ENCODE measurements around the gene TRMT10C.
"Not testable (repeated sequence)": the region's sequence is repeated elsewhere in the genome, so short reads cannot be mapped to it uniquely, and the experiment has no call there.

Gene TRMT10C

DNA sequence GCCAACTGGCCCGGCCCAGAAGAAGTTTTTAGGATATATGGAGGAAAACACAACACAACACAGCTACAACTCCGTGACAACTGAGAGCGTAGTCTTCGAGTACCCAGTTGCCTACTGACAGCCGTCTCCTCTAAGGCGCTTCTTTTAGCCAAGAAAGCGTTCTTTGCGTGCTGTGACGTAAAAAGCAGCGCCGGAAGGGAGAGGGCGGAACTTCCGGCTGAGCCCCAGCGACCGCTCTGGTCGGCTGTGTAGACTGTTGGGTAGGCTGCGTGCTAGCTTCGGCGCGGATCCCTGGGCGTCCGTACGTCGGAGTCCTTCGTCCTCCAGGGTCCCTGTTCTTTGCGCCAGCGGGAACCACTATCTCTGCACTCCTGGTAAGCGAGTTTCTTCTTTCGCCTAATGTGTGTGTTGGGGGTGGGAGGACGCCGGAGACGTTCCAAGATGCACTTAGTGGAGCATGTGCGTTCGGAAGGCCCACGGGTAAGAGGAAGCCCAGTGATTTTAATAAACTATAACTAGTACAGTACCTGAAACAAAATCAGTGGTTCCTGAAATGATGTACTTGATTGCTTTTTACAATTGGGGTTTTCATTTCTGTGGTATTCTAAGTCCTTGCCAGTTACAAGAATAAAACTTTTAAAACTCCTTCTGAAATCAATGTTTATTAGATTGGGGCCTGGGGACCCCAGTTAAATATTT lies at the start of gene TRMT10C:
TRMT10C (plus strand) TSS at position 239 of the 699 bp plus-strand sequence. CDS start 2,914 bp downstream, outside the sequence.
- peak; percentile 83 for DNase-seq (ENCODE audit: low read depth)

DNA sequence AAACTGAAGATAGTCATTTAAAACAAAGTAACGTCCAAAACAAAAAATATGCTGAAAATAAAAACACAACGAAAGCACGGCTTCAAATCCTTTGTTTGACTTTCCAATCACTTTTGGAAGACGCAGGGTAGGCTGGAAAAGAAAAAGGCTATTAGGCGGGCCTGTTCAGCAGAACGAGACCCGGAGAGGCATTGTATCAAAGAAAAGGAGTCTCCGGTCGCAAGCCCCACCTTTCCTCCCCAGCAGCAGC lies 49.3 kb upstream of the TRMT10C start:
- no peak for DNase-seq (ENCODE audit: low read depth)

DNA sequence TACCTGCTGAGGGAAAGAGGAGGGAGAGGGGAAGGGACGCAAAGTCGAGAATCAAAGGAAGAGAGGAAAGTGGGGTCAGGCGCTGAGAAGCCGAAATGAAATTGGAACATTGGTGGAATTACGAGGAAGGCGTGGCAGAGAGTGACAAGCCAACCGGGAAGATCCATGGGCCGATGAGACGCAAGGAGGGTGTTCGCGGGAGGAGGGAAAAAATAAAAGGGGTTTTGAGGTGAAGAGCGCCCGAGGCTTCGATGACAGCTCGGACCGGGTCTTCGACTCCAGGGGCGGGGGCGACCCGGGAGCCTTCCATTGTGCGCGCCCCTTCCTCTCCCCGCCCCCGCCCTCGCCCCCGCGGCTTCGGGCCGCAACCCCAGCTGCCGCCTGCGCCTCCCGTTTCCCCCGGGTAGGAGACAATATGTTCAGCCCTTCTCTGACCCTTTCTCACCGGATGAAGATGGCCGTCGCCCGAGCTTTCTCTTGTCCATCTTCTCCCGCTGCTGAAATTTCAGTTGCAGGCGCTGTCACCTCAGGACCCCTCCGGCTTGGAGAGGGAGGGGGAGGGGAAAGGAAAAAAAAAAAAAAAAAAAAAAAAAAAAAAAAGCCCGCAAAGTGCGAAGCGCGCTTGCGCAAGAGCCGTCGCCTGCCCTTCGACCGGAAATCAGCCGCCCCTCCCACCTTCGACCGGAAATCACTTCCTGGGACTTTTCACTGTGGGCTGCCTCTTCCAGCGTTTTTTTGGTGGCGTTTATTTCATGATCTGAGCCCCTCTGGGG lies 48.8 kb upstream of the TRMT10C start, which contains the start of gene SENP7:
SENP7 (minus strand) TSS at position 567 of the 773 bp plus-strand sequence; CDS start at position 485, 82 bp downstream.
- DNase-seq (ENCODE audit: low read depth): peak; percentile 54

DNA sequence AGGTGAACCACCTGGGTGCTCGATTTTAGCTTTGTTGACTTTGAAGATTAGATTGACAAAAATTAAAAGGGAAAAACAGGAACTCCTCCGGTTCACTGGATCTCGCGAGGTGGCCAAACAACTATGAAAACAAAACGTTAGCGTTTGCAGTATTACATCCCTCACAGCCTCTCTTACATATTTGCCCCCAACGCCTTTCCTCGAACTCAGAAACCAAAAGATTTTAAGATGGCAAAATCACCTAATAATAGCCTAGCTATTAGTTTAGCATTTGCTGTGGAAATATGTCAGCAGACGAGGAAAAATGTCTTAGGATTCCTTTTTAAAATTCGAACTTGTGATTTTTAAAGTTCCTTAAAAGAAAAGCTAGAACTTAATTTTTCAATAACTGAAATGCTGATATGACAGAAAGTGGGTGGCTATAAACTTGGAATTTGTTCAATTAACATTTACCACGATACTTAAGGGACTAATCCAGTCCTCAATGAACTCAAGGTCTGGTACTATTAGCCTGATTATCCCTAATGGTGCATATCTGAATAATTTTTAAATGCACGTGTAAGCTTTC lies 48.2 kb upstream of the TRMT10C start:
- no peak for DNase-seq (ENCODE audit: low read depth)

DNA sequence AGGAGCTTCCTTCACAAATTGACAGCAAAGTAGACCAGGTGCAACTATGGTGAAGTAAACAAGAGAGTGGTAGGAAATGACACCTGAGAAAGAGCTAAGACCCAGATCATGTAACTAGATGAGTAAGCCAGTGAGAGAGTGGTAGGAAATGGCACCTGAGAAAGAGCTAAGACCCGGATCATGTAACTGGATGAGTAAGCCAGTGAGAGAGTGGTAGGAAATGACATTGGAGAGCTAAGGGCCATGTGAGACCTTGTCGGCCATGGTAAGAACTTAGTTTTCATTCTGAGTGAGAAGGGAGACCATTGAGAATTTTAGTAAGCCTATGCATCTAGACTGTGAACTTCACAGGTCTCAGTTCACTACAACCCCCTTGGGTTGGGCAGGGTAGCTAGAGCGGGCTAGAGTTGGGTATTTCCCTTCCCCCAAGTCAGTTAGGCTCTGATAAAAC lies 43.2 kb upstream of the TRMT10C start:
- DNase-seq (ENCODE audit: low read depth): no peak

DNA sequence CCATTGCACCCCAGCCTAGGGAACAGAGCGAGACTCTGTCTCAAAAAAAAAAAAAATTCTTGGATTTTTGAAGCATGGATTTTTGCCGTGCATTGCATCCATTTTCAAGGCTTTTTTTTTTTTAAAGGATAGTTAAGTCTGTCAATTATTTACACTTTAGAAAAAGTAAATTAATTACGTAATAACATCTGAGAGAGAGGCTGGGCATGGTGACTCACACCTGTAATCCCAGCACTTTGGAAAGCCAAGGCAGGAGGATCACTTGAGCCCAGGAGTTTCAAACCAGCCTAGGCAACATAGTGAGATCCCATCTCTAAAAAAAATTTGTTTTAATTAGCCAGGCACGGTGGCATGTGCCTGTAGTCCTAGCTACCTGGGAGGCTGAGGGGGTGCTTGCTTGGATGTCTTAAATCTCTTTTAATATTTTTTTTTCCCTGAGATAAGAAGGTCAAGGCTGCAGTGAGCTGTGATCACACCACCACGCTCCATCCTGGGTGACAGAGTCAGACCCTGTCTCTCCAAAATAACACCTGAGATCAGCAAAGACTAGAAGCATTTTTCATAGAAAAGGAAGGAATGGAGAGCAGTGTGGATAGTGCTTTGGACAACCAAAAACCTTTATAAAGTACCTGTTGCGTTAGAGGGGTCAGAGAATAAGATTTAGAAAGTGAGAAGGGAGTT lies 41.8 kb upstream of the TRMT10C start:
- no peak for DNase-seq (ENCODE audit: low read depth)

DNA sequence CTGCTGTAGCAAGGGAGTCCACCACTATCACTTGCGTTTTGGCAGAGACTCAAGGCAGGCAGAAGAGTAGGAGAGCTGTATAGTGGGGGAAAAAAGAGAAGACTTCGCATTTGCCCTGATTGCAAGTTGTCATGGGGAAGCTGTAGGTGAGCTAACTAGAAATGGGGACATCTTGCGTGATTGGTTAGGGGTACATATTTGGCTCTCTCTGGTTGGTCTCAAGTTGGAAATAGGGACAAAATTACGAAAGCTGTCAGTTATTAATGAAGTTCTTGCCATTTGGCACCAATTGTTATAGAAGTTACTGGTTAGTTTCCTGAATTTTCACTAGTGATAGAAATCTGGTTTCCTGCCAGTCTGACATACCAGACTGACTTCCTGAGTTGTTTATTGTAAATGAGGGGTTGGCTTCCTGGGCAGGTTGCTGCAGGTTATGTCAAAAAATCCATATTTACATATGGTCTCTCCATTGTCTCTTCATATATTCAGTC lies 40.4 kb upstream of the TRMT10C start:
- DNase-seq (ENCODE audit: low read depth): no peak

DNA sequence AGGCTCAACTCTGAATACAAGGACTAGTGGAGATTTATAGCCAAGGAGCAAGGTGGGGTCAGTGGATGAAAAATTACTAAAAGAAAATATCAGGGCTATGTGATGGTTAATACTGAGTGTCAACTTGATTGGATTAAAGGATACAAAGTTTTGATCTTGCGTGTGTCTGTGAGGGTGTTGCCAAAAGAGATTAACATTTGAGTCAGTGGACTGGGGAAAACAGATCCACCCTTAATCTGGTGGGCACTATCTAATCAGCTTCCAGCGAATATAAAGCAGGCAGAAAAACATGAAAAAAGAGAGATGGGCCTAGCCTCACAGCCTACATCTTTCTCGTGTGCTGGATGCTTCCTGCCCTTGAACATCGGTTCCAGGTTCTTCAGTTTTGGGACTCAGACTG lies 34.2 kb upstream of the TRMT10C start:
- no peak for DNase-seq (ENCODE audit: low read depth)

DNA sequence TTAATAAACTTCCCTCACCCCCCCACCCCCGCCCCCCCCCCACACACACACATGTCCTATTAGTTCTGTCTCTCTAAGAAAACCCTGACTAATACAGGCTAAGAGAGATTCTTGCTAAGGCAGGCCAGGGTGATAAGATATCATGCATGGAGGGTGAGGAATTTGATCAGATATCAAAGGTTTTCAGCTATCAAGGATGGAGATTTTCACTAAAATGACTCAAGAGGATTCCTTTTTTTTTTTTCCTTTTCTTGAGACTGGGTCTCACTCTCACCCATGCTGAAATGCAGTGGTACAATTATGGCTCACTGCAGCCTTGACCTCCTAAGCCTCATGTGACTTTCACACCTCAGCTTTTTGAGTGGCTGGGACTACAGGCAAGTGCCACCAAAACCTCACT lies 33.8 kb upstream of the TRMT10C start:
- DNase-seq (ENCODE audit: low read depth): no peak

DNA sequence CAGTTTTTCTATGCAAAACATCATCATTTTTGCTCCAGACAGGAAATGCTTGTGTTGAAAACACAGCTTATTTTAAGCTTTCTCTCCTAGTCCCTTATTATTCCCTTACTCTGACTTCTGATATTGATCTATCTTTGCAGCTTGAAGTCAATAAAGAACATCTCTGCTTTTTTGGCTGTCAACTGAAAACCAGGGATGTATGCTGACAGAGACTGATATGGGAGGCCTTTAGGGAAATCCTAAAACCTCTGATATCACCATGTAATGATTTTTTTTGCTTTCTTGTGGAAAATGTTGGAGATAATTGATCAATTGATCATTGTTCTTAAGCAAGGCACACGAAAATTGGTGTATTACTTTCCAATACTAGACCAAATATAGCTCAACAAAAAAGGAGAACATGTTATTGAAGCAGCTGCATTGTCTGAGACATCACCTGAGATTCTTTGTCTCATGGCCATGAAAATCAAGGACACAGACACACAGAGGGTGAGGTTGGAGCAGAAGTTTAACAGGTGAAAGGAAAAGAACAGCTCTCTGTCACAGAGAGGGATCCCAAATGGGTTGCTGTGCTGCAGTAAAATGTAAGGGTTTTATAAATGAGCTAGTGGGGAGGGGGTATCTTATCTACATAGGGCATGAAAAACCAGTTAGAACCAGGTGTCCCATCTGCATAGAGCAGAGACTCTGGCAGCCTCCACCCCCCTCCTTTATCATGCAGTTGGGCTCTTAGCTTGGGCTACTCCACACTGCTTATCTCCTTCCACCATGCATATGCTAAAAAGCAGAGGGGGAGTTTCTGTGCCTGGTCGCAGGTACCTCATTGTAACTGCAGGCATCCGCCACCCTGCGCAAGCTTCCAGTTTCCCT lies 31.6 kb upstream of the TRMT10C start:
- no peak for DNase-seq (ENCODE audit: low read depth)

DNA sequence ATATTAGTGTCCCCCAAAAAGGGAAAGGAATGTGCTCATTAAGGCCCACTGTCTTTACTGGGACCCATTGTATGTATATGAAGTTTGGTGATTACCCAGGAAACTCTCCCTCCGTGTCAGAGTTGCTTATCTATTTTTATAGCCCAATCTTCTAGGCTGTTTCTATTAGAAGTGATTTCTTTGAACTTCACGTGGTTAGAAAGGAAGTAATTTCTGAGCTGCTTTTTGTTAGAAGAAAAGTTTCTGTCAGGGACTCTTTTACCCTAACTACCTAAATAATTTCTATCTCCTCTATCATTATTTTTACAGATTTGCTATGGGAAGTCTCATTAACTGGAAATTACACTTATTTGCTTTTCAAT lies 31.0 kb upstream of the TRMT10C start:
- no peak for DNase-seq (ENCODE audit: low read depth)

DNA sequence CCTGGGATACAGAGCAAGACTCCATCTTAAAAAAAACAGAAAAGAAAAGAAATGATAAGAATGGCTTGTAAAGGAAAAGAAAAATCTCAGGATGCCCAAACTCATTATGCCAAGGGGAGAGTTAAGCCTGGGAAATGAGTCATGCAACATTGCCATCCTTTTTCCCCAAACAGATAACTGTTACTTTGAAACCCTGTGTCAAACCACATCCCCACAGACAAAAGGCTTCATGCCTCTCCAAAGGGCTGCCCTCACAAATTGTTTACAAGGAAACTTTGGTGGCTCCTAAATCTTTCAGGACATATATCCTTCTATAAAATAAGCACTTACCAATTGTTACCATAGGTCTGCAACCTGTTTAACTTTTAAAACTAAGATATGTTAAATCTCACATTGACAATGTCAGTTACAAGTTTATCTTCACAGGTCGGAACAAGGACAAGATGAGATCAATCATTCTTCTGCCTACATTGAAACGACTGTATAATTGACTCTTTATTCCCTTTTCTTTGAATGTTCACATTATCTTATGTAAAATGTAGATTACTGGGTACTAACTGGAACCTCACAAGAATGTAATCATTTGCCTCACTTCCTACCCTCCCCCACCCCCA lies 30.1 kb upstream of the TRMT10C start:
- DNase-seq (ENCODE audit: low read depth): no peak

DNA sequence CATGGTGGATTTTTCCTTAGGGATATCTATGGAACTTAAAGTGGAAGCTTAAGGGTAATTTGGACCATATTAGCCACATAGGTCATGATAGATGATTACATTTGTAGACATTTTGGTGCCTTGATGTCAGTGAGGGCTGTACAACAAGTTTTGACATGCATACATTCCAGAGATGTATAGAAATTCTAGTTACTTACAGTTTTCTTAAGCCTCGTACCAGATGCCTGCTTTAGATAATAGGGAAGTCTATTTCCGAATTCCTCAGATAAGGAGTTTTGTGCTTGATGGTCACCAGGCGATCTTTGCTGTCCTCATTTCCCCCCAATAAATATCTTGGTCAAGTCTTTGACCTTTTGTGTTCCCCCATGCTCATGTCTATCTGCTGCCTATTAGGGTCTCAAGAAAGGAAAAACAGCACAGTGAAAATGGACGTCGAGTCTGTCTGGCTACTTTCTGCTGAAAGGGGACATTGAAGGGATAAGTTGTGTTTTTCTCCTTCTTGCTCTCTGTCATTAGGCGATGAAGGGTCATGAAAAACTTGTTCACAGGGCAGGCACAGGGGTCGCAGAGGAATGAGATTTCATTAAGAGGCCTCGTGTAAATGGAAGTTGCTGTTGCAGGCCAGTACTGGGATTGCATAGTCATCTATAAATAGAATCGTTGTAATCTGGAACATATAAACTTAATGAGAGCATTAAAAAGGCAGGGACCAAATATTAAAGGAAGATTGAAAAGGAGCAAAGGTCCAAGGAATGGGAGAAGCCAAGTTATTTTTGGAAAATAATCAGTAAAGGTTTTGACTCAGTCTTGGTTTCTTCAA lies 28.7 kb upstream of the TRMT10C start:
- no peak for DNase-seq (ENCODE audit: low read depth)

DNA sequence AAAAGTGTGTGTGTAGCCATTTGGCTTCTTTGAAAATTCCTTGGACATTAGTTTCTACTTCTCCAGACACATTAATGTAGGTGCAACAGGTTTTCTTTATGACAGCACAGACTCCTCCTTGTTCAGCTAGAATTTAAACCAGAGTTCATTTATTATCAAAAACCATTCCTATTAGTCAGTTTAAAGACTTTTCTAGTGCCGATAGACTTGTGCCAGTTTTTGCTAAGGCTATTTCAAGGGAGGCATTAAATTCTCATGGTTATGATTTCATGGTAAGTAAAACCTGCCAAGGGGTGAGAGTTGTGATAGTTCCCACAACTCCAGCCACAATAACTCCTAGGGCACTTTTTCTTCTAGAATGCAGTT lies 28.1 kb upstream of the TRMT10C start:
- DNase-seq (ENCODE audit: low read depth): no peak

DNA sequence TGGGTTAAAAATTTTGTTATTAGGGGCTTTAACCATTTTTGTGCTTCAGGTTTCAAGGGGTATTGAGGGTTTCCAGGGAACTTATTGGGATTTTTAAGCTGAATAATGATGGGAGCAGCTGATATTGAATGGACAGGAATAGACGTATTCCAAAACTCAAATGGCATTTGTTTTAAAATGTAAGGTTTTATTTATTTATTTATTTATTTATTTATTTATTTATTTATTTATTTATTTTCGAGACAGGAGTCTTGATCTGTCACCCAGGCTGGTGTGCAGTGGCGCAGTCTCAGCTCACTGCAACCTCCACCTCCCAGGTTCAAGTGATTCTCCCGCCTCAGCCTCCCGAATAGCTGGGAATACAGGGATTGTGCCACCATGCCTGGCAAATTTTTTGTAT lies 26.4 kb upstream of the TRMT10C start:
- DNase-seq (ENCODE audit: low read depth): no peak

DNA sequence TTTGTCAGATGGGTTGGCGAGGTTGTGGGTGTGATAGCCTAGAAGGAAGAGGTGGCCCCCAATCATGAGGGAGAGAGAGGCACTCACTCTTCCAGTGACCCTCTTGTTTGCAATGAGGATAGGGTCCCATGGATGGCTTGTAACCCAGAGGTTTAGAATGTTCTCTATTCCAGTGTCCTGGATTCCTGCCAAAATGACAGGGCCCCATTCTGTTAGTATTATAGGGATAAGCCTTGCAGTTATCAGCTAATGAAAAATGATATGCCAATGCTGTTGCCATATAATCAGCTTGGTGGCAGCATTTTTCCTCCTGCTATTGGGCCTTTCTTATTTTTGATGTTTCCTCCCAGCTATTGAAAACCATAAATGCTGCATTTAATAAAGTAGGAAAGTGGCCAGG lies 25.4 kb upstream of the TRMT10C start:
- no peak for DNase-seq (ENCODE audit: low read depth)

DNA sequence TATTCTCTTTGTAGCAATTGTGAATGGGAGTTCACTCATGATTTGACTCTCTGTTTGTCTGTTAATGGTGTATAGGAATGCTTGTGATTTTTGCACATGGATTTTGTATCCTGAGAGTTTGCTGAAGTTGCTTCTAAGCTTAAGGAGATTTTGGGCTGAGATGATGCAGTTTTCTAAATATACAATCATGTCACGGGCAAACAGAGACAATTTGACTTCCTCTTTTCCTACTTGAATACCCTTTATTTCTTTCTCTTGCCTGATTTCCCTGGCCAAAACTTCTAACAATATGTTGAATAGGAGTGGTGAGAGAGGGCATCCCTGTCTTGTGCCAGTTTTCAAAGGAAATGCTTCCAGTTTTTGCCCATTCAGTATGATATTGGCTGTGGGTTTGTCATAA lies 24.7 kb upstream of the TRMT10C start:
- not testable (repeated sequence) for DNase-seq (ENCODE audit: low read depth)

DNA sequence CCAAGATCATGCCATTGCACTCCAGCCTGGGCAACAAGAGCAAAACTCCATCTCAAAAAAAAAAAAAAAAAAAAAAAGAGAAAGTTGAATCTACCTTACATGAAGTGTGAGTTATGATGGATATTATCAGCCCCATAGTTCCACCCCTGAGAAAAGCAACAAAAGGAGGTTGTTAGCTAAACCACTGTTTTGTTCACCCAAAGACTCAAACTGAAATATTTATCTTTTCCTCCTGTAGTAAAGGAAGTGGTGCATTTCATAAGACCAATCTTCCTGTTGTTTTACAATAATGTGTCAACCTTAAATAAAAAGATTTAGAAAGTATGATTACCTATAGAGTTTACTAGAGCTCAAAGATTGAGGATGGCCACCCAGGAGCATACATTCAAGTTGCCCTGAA lies 18.7 kb upstream of the TRMT10C start:
- no peak for DNase-seq (ENCODE audit: low read depth)

DNA sequence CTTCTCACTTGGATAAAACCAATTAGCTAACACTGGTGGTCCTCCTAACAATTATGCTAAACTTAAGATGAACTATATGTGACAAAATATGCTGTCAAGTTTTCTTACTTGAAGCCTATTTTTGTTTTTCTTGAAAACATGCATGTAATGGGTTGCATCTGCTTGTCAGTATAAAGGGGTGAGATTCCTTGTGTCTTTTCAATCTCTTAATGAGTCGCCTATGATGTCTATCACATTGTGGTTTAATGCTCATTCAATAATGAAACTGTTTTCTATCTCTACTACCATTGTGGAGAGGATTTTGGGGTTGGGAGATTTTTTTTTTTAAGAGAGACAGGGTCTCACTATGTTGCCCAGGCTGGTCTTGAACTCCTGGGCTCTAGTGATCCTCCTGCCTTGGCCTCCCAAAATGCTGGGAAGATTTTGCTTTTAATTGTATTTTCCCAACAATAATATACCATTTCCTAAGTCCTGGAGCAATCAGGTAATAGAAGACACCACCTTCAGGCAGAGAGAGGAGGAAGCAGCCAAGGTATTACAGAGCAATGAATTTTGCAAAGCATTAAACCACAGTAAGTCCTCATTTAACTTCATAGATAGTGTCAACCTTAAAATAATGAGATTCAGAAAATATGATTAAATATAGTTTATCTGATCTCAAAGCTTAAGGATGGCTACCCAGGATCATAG lies 17.4 kb upstream of the TRMT10C start:
- no peak for DNase-seq (ENCODE audit: low read depth)
